Ovary (tissue), 9 donors: ENCODE results near the gene PDC. TPM values are rescaled to one million over a fixed set of nuclear protein-coding genes. Genes with fewer than 3 reads are reported as not detected.

Source experiments
- DNase-seq, 5 donors: peaks; one replicate each; pipeline ENCODE4 v3.0.0-alpha.2; 2019 to 2020
- H3K27ac ChIP-seq, 2 donors: fragments of 200-600 bp; one replicate each; pipeline versions ENCODE4 v1.5.1 to v1.8.0; 2019 to 2022
- H3K27me3 ChIP-seq: fragments of 200-600 bp; one replicate; pipeline ENCODE4 v1.8.0; 2022
- H3K36me3 ChIP-seq: fragments of 200-600 bp; sonication (generic); one replicate; pipeline ENCODE4 v1.5.1; 2019
- H3K4me1 ChIP-seq: one replicate; pipeline ENCODE4 v1.8.1; 2013; ENCODE audit warnings: mild to moderate bottlenecking, moderate library complexity; ENCODE audit not compliant: insufficient read depth
- H3K4me3 ChIP-seq: fragments of 200-600 bp; sonication (generic); one replicate; pipeline ENCODE4 v1.5.1; 2017
- H3K9me3 ChIP-seq, 2 donors: fragments of 200-600 bp in 1 of 2; sonication (generic) in 1 of 2; one replicate each; pipeline versions ENCODE4 v1.5.1 to v1.8.1; 2013 to 2019; ENCODE audit warnings: mild to moderate bottlenecking in 1 of 2, moderate library complexity in 1 of 2
- EP300 ChIP-seq: sonication (generic); formaldehyde crosslinking; IDR thresholded peaks from one replicate; pipeline ENCODE4 v1.6.1; 2017; ENCODE audit warnings: antibody characterized with exemption
- POLR2A ChIP-seq: fragments of 450-650 bp; IDR thresholded peaks from one replicate; pipeline ENCODE4 v1.6.1; 2017; ENCODE audit warnings: antibody characterized with exemption, mild to moderate bottlenecking, moderate library complexity
- WGBS, 3 donors: extraction: QIAGEN DNeasy Blood & Tissue Kit in 1 of 3; methylation state at CpG; one replicate each; pipeline versions ENCODE4 v1.1.5 to v1.1.7; 2013 to 2017; 5-methylcytosine and 5-hydroxymethylcytosine counted together
- intact Hi-C, 4 donors: fragments of 100-400 bp; cut with DNase I; formaldehyde crosslinking; loops; one replicate each; pipeline versions ENCODE4 v1.11.0 to v1.15.1; 2022 to 2023
- polyA plus RNA-seq, 2 donors: library from polyadenylated mRNA; stranded (reverse); fragments of 200-250 nt in 1 of 2; fragments of 350-450 nt in 1 of 2; fragmentation: Illumina TruSeq in 1 of 2; extraction: RNeasy Lipid Tissue Mini Kit (QIAGEN cat#74804) in 1 of 2; gene quantifications; one replicate each; pipeline ENCODE4 v1.2.3, GENCODE V29; 2013 to 2014
- total RNA-seq, 7 donors: library from RNA; depleted of rRNA in 2 of 7; stranded (reverse); fragments of >200 nt in 2 of 7; fragmentation: NEBNext Ultra II Directional in 3 of 7; extraction: Animal tissue kit (Norgen Biotek cat#: 25700) in 3 of 7; gene quantifications; one replicate each; pipeline versions ENCODE4 v1.1.0 to v1.2.4, GENCODE V29; 2016 to 2023
- TF ChIP-seq, protein P1 (sequence below), 3 donors: fragments of 450-650 bp in 2 of 3; fragments of 200-600 bp in 1 of 3; IDR thresholded peaks; one replicate each; pipeline versions ENCODE4 v1.5.1 to v1.8.0; 2016 to 2022; ENCODE audit warnings: antibody characterized with exemption in 3 of 3, mild to moderate bottlenecking in 1 of 3
- donor health status: DM: no; HTN: no; CAD: no; lungs with moderate emphysema.
- donor health status: DM: no; HTN: no; CAD: no.
- donor health status: Bipolar disorder and iron deficiency.
- donor health status: DM: yes; HTN: yes; CAD: no.
- donor health status: DM: no; HTN: no; CAD: no.
- donor health status: DM: yes; HTN: yes; CAD: no.

Gene PDC
- total and polyA plus RNA-seq, 9 donors, result not detected

DNA sequence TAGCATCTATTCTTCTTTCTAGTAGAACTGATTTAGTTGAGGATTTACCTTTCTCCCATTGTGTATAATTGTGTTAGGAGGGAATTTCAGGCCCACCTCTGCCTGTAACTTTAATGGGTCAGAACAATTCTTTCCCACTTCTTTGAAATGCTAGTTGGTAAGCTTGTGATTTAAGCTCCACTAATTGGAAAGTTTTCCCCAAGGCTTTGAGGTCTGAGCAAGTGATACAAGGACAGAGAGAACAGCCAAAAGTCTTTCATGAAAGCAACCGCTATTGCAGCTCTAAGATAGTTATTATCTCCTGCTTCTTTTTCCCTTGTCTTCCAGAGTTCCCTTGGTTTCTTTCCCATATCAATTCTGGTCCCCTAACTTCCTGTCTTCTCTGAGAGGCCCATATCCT is 38.7 kb upstream of the PDC start:
- no peak overlapping the region for H3K4me3 ChIP-seq
- H3K36me3 ChIP-seq, result no peaks in the 10 kb centered on the region
- no peak for DNase-seq
- TF ChIP-seq, protein P1, sequence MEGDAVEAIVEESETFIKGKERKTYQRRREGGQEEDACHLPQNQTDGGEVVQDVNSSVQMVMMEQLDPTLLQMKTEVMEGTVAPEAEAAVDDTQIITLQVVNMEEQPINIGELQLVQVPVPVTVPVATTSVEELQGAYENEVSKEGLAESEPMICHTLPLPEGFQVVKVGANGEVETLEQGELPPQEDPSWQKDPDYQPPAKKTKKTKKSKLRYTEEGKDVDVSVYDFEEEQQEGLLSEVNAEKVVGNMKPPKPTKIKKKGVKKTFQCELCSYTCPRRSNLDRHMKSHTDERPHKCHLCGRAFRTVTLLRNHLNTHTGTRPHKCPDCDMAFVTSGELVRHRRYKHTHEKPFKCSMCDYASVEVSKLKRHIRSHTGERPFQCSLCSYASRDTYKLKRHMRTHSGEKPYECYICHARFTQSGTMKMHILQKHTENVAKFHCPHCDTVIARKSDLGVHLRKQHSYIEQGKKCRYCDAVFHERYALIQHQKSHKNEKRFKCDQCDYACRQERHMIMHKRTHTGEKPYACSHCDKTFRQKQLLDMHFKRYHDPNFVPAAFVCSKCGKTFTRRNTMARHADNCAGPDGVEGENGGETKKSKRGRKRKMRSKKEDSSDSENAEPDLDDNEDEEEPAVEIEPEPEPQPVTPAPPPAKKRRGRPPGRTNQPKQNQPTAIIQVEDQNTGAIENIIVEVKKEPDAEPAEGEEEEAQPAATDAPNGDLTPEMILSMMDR (IDR thresholded peaks at IDR 0.05), result no peak
- TF ChIP-seq POLR2A (no peak), EP300 (no peak)
- intact Hi-C loops, result no loop called here
- H3K9me3 ChIP-seq, result no peaks in the 10 kb centered on the region
- WGBS, 3 donors, result 61 to 67% (median 67%) methylated on average over 1 of the region's 1 CpG
- H3K4me1 ChIP-seq, result no peaks in the 10 kb centered on the region
- no peak overlapping the region for H3K27ac ChIP-seq
- H3K27me3 ChIP-seq, result no peaks in the 10 kb centered on the region

DNA sequence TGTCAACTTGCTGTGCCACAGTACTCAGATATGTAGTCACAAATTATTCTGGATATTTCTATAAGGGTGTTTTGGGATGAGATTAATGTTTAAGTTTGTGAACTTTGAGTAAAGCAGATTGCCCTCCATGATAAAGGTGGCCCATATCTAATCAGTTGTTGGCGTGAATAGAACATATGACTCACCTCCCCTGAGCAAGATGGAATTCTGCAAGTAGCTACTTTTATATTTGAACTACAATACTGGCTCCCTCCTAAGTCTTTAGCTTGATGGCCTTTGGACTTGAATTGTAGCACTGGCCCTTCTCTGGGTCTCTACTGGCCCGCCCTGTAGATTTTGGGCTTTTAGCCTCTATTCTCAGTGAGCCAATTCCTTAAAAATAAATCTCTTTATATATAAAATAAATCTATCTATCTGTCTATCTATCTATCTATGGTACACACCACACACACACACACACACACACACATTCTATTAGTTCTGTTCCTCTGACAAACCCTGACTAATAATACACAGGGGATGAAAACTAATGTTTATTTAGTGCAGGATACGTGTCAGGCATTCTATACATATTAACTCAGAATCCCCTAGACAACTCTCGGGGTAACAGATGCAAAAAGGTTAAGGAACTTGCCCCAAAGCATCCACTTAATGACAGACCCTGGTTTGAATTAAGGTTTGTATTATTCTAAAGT is 37.9 kb upstream of the PDC start:
- no peak overlapping the region for H3K4me3 ChIP-seq
- 71 to 84% (median 80%) methylated on average over 4 of the region's 4 CpGs for WGBS, 3 donors
- H3K27ac ChIP-seq, result no peak overlapping the region
- no peaks in the 10 kb centered on the region for H3K36me3 ChIP-seq
- intact Hi-C loops, result no loop called here
- H3K9me3 ChIP-seq, result no peaks in the 10 kb centered on the region
- DNase-seq, result no peak
- no peaks in the 10 kb centered on the region for H3K4me1 ChIP-seq
- no peak for TF ChIP-seq EP300
- TF ChIP-seq, protein P1 (IDR thresholded peaks at IDR 0.05), result no peak
- no peak for TF ChIP-seq POLR2A
- no peaks in the 10 kb centered on the region for H3K27me3 ChIP-seq

DNA sequence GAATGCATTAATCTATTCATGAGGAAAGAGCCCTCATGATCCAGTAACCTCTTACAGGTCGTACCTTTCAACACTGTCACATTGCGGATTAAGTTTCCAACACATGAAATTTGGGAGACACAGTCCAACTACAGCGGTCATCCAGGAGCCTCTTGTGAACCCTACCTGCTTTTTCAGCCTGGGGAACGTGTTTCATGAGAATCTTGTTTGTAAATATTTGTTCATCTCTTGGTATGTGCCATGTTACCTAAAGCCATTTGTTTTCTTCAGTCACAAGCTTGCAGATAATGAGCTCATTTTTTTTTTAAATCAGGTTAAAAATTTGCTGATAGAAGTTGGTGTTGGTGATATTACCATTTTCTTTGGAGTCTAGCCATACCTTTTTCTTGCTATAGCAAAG is 37.2 kb upstream of the PDC start:
- no peak for DNase-seq
- H3K4me1 ChIP-seq, result no peaks in the 10 kb centered on the region
- WGBS, 3 donors, result 93% methylated on average over 4 of the region's 4 CpGs
- TF ChIP-seq, protein P1 (IDR thresholded peaks at IDR 0.05), result no peak
- no peak for TF ChIP-seq EP300
- no peak for TF ChIP-seq POLR2A
- no peak overlapping the region for H3K4me3 ChIP-seq
- no peaks in the 10 kb centered on the region for H3K36me3 ChIP-seq
- H3K27me3 ChIP-seq, result no peaks in the 10 kb centered on the region
- H3K9me3 ChIP-seq, result no peaks in the 10 kb centered on the region
- intact Hi-C loops, result no loop called here
- H3K27ac ChIP-seq, result no peak overlapping the region

DNA sequence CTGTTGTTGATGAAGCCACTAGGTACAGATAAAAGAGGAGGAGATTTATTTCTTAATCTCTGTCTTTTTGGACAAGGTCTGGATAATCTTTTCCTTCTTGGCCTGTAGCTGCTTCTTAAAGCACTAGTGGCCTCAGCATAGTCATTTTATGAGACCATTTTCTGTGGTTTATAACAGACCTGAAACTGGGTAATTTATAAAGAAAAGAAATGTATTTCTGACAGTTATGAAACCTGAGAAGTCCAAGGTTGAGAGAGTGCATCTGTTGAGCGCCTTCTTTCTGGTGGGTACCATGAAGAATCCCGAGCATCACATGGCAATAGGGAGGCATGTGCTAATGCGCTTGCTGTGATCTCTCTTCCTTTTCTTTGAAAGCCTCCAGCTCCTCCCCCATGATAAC is 36.7 kb upstream of the PDC start:
- 93 to 97% (median 97%) methylated on average over 3 of the region's 3 CpGs for WGBS, 3 donors
- H3K27me3 ChIP-seq, result no peaks in the 10 kb centered on the region
- H3K27ac ChIP-seq, result no peak overlapping the region
- intact Hi-C loops, result no loop called here
- no peak overlapping the region for H3K4me3 ChIP-seq
- no peak for TF ChIP-seq EP300
- TF ChIP-seq, protein P1 (IDR thresholded peaks at IDR 0.05), result no peak
- no peak for TF ChIP-seq POLR2A
- H3K36me3 ChIP-seq, result no peaks in the 10 kb centered on the region
- no peaks in the 10 kb centered on the region for H3K4me1 ChIP-seq
- H3K9me3 ChIP-seq, result no peaks in the 10 kb centered on the region
- no peak for DNase-seq
